HG03521 (cell line): ENCODE measurements around the gene PKHD1.
A peak's percentile ranks its signal among the peaks of the same experiment; 100 is the strongest.
"Not testable (repeated sequence)": the region's sequence is repeated elsewhere in the genome, so short reads cannot be mapped to it uniquely, and the experiment has no call there.

ENCODE experiments used
- ATAC-seq: cut with Tn5 transposase; IDR thresholded peaks from one replicate; pipeline ENCODE4 v1.9.1; 2021; ENCODE audit warnings: mild to moderate bottlenecking, moderate library complexity; ENCODE audit not compliant: unreplicated experiment

The PKHD1 gene

DNA sequence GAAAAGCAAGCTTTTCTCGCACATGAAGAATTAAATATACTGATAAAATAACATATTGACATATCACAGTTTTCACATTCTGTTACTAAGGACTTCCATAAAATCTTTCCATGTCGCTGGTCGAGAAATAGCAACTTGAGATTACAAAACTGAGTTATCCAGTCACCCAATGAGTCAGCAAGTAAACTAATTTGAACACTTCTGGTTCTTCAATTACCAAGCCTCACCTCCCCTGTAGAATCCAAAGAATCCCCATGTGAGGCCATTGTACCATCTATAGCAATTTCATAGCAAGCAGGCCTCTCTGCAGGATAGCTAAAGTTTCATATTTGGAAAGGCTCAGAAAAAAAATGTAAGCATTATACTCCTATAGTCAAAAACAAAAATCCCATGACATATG is 87.3 kb downstream of the PKHD1 start:
- no peak for ATAC-seq

GRCh38 chr6:51996296-51996947 is 91.0 kb downstream of the PKHD1 start:
- peak; percentile 90 for ATAC-seq

DNA sequence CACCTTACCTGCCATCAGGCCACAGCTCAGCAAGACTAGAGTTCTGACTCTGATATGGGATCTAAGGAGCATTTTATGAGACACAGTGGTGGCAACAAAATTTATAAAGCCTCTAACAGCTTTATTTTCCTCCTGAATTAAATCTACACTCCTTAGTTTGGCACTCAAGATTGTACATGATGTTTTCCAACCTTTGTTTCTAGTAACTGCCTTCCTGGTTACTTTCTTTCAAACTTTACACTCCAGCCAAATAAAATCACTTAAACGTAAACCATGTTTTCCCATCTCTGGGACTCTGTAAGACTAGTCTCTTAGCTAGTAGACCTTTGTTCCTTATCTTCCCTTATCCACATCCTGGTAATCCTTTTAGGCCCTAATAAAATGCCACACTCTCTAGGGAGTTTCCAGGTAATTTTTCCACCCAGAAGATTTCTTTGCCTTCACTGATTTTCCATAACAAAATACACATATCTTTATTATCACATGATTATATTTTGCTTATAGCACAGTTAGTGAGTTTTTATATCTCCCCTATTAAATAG is 92.1 kb downstream of the PKHD1 start:
- ATAC-seq, result no peak

DNA sequence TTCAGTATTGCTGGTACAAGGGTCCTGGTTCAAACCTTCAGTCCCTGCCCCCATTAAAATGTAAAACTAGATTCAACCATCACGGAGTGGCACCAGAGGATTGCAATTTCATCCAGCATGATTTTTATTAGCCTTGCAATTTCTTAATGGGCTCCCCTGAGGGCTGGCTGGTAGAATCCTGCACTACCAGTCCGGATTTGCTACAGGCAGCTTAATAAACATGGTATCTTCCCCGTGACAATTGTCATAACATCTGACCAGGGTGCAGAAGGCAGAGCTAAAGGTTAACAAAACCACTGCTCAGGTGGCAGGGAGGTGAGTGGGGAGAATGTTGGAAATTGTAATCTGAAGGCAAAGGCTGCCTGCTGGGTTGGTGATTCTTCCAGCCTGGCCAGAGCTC is 94.5 kb downstream of the PKHD1 start:
- no peak for ATAC-seq

GRCh38 chr6:51989789-51990188 is 97.6 kb downstream of the PKHD1 start:
- ATAC-seq, result no peak

DNA sequence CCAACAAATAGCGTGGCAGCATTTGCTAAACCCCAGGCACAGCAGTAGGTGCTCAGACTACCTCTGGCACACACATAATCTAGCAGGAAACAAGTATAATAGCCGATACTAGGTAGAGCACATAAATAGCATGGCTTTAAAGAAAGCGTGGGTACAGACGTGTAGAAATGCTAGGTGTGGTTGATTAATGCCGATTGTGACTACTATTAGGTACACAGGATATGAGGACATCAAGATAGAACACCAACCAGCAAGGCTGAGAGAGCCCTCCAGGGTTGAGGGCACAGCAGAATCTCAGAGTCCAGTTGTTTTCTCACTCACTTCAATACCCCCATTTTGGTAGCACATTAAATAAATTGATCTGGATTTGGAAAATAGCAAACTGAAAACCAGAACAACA is 100.5 kb downstream of the PKHD1 start:
- ATAC-seq, result no peak

DNA sequence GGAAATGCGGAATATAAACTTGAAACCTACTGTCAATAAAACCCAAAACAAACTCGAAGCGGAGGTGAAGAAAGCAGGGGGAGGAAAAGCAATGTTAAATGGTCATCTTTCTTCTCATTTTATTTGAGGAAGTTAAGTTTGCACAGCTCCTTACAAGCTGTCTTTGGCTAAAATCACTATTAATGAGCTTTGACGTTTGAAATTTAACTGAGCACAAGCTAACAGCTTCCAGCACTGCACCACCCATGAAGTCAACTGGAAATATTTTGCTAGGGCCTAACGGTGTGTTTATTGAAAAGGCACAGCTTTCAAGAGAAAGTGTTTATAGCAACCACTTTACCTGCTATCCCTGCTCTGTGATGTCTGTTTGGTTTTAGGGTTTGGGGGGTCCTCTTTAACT is 103.8 kb downstream of the PKHD1 start:
- no peak for ATAC-seq

DNA sequence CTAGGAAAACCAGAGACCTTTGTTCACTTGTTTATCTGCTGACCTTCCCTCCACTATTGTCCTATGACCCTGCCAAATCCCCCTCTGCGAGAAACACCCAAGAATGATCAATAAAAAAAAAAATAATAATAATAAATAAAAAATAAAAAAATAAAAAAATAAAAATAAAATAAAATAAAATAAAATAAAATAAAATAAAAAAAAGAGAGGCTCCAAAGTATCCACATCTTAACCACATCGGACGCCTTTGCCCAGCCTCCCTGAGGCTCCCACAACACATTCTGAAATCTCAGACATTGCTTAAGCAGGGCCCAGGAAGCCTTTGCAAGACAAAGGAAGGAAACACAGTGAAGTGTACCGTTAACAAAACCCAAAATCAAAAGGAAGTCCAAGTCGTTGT is 104.7 kb downstream of the PKHD1 start:
- ATAC-seq, result not testable (repeated sequence)

GRCh38 chr6:51976374-51976773 is 111.0 kb downstream of the PKHD1 start:
- no peak for ATAC-seq

GRCh38 chr6:51972659-51973058 is 114.8 kb downstream of the PKHD1 start:
- no peak for ATAC-seq

- no peak for ATAC-seq
Observed at GRCh38 chr6:51968265-51968664, 119.1 kb downstream of the PKHD1 start.

GRCh38 chr6:51965222-51965801 is 122.1 kb downstream of the PKHD1 start:
- ATAC-seq, result no peak

DNA sequence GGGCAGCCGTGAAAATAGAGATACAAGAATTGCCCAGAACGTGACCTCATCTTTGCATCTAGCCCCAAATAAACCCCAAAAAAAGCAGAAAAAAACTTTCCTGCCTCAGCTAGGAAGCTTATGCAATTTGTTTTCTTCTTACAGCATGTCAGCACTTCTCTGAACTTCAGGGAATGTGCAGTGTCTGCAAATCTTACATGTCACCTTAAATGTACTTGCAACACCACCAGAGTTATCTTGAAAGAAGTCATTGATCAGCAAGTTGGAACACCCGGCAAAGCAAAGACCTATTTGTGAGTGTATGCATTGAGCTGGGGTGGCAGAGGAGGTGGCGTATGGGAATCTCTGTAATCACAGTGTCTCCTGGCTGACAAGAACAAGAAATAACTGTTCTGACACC is 123.4 kb downstream of the PKHD1 start:
- ATAC-seq, result no peak

- ATAC-seq, result no peak
Observed at GRCh38 chr6:51962354-51962753, 125.1 kb downstream of the PKHD1 start.

GRCh38 chr6:51960419-51960818 is 127.0 kb downstream of the PKHD1 start:
- no peak for ATAC-seq

DNA sequence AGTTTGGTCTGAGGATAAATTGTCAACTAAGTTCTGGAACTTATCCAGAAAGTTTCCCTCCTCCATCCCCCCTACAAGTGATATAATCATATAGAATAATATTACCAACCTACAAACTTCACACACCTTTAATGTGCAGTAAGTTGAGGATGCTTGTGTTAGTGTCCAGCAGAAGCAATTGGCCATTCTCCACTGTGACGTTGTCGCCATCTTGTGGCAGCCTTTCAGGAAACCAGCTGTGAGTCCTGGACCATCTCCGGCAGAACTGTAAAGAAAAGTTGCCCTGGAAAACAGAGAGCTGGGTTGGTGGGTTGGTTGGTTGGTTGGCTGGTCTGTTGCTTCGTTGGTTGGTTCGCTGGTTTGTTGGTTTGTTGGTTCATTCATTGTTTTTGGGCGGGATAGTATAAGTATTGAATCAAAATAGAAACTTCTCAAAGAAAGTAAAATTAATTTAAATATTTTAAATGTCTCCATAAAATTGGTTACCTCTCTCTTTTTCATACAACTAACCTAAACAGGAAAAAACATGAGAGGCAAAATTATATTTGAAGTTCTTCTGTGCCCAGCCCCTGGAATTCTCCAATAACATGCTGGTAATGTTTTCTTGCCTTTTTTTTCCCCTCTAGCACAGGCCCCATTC is 127.5 kb downstream of the PKHD1 start:
- peak; percentile 74 for ATAC-seq

GRCh38 chr6:51954681-51955080 is 132.7 kb downstream of the PKHD1 start:
- no peak for ATAC-seq

DNA sequence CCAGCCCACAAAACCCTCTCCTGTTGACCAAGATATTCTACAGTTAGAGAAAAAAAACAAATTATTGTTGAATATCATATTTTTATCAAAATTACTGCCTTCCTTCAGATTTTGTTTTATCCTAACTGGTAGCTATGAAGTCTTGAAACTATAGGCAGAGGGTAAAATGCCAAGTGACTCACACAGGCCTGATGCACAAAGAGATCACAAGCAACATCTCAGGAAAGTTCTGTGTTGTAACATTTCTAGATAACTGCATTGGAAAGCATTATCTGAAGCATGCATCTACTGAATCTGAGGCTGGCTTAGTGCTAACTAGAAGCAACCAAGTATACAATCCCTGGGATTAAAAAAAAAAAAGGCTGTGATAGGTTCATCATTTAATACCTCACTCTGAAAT is 134.2 kb downstream of the PKHD1 start:
- ATAC-seq, result no peak

GRCh38 chr6:51951924-51952323 is 135.5 kb downstream of the PKHD1 start:
- no peak for ATAC-seq

GRCh38 chr6:51949526-51949925 is 137.9 kb downstream of the PKHD1 start:
- ATAC-seq, result no peak

DNA sequence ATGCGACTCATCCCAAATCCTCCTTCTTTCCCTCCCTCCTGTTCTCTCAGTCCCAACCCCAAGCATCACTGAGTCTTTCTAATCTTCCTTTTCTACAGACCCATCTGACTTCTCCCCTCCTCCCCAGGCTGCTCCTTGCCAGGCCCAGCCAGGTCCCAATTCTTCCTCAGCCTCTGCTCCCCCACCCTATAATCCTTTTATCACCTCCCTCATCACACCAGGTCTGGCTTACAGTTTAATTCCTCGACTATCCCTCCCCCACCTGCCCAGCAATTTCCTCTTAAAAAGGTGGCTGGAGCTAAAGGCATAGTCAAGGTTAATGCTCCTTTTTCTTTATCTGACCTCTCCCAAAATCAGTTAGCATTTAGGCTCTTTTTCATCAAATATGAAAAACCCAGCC is 147.7 kb downstream of the PKHD1 start:
- ATAC-seq, result not testable (repeated sequence)
